ENCODE data around the gene STAT2.
"Not testable (repeated sequence)": the region's sequence is repeated elsewhere in the genome, so short reads cannot be mapped to it uniquely, and the experiment has no call there.

STAT2 gene

DNA sequence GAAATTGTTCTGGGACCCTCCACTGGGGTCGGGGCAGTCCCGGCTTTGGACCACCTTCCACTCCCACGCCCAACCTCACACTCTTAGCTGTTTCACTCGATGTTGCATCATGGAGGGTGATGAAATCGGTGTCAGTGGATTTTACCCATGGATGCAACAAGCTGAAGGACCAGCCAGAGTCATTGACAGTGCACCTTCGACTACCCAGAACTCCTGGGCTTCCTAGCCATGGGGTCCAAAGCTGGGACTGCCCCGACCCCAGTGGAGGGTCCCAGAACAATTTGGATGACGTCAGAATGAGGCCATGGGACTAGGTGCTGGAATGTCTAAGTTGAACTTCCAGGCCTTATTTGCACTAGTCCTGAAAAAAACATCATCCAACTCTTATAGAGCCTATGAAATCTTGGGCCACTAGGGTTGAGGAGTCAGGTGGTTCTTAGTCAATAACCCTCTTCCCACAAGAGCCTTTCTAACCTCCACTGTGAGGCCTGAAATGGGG lies 22.1 kb downstream of the STAT2 start:
- Histone ChIP-seq H3K9ac (ENCODE audit: low read length) (peak overlapping the region; percentile 34; the same call in 1 of the 2 replicates), H3K4me2 (ENCODE audit: low read depth, low read length) (peak overlapping the region; percentile 99; the same call in 1 of the 2 replicates), H3K27ac (ENCODE audit: low read length) (peak overlapping the region; percentile 99), H3K9me3 (replicated peaks; ENCODE audit: insufficient read depth, low read length) (no peaks in the 10 kb centered on the region), H3F3A (ENCODE audit: insufficient read depth, low read length) (peaks cover 39% of the 10 kb centered on the region), H3K4me1 (ENCODE audit: low read length) (peaks cover 43% of the 10 kb centered on the region), H3K27me3 (replicated peaks; ENCODE audit: insufficient read depth, low read length) (no peaks in the 10 kb centered on the region), H3K36me3 (replicated peaks; ENCODE audit: insufficient read depth, low read length) (no peaks in the 10 kb centered on the region), H4K20me1 (ENCODE audit: insufficient read depth, low read length) (no peaks in the 10 kb centered on the region), H3K9me2 (replicated peaks; ENCODE audit: insufficient read depth, low read length) (no peaks in the 10 kb centered on the region), H2AFZ (ENCODE audit: low read length) (0 out of 2 replicates have a peak overlapping the region, but pooled peaks have one; percentile 10), H3K79me2 (ENCODE audit: low read length) (peaks cover 27% of the 10 kb centered on the region), H3K4me3 (ENCODE audit: low read length) (peak overlapping the region; percentile 5; the same call in 1 of the 2 replicates)
- TF ChIP-seq, protein P1, sequence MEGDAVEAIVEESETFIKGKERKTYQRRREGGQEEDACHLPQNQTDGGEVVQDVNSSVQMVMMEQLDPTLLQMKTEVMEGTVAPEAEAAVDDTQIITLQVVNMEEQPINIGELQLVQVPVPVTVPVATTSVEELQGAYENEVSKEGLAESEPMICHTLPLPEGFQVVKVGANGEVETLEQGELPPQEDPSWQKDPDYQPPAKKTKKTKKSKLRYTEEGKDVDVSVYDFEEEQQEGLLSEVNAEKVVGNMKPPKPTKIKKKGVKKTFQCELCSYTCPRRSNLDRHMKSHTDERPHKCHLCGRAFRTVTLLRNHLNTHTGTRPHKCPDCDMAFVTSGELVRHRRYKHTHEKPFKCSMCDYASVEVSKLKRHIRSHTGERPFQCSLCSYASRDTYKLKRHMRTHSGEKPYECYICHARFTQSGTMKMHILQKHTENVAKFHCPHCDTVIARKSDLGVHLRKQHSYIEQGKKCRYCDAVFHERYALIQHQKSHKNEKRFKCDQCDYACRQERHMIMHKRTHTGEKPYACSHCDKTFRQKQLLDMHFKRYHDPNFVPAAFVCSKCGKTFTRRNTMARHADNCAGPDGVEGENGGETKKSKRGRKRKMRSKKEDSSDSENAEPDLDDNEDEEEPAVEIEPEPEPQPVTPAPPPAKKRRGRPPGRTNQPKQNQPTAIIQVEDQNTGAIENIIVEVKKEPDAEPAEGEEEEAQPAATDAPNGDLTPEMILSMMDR (IDR thresholded peaks at IDR 0.05; ENCODE audit: low read length) = no peak
- TF ChIP-seq EZH2 (optimal IDR thresholded peaks at IDR 0.05; ENCODE audit: low read depth, low read length) (no peak), EZH2phosphoT487 (IDR thresholded peaks at IDR 0.05; ENCODE audit: low read length) (no peak)
- DNase-seq = no peak

GRCh38 chr12:56336361-56337167 lies 23.3 kb downstream of the STAT2 start:
- peak; percentile 33 for DNase-seq
- Histone ChIP-seq H3F3A (ENCODE audit: insufficient read depth, low read length) (peaks cover 38% of the 10 kb centered on the region), H3K4me2 (ENCODE audit: low read depth, low read length) (0 out of 2 replicates have a peak overlapping the region, but pooled peaks have one; percentile 17), H4K20me1 (ENCODE audit: insufficient read depth, low read length) (no peaks in the 10 kb centered on the region), H3K9me2 (replicated peaks; ENCODE audit: insufficient read depth, low read length) (no peaks in the 10 kb centered on the region), H2AFZ (ENCODE audit: low read length) (0 out of 2 replicates have a peak overlapping the region, but pooled peaks have one; percentile 2), H3K27ac (ENCODE audit: low read length) (peak overlapping the region; percentile 67; the same call in 1 of the 2 replicates), H3K4me1 (ENCODE audit: low read length) (peaks cover 47% of the 10 kb centered on the region), H3K79me2 (ENCODE audit: low read length) (peaks cover 34% of the 10 kb centered on the region), H3K36me3 (replicated peaks; ENCODE audit: insufficient read depth, low read length) (no peaks in the 10 kb centered on the region), H3K4me3 (ENCODE audit: low read length) (no peak overlapping the region), H3K9ac (ENCODE audit: low read length) (no peak overlapping the region), H3K9me3 (replicated peaks; ENCODE audit: insufficient read depth, low read length) (no peaks in the 10 kb centered on the region), H3K27me3 (replicated peaks; ENCODE audit: insufficient read depth, low read length) (no peaks in the 10 kb centered on the region)
- no peak for TF ChIP-seq EZH2 (optimal IDR thresholded peaks at IDR 0.05; ENCODE audit: low read depth, low read length)

GRCh38 chr12:56335527-56335926 lies 24.4 kb downstream of the STAT2 start:
- DNase-seq; H3K9ac ChIP-seq (ENCODE audit: low read length); H3K9me3 ChIP-seq (replicated peaks; ENCODE audit: insufficient read depth, low read length); H4K20me1 ChIP-seq (ENCODE audit: insufficient read depth, low read length); H3K9me2 ChIP-seq (replicated peaks; ENCODE audit: insufficient read depth, low read length); H3K36me3 ChIP-seq (replicated peaks; ENCODE audit: insufficient read depth, low read length); H3K27me3 ChIP-seq (replicated peaks; ENCODE audit: insufficient read depth, low read length); H3K4me3 ChIP-seq (ENCODE audit: low read length); H3K4me2 ChIP-seq (ENCODE audit: low read depth, low read length); H2AFZ ChIP-seq (ENCODE audit: low read length); H3K27ac ChIP-seq (ENCODE audit: low read length): not testable (repeated sequence)
- H3K79me2 ChIP-seq (ENCODE audit: low read length) = peaks cover 33% of the 10 kb centered on the region
- peaks cover 46% of the 10 kb centered on the region for H3K4me1 ChIP-seq (ENCODE audit: low read length)
- H3F3A ChIP-seq (ENCODE audit: insufficient read depth, low read length) = peaks cover 34% of the 10 kb centered on the region

DNA sequence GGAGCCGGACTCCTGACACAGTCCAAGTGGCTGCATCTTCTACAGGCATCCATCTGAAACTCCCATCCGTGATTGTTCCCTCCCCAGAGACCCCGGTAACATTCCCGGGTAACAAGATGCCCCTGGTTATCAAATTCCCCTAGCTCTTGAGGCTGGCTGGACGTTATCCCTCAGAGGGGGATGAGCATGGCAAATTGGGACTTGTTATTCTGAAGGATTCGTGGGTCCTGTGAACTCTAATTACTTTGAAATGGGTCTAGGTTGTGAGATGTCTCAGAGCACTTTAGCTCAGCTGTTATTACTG lies 25.5 kb downstream of the STAT2 start:
- no peaks in the 10 kb centered on the region for H3K9me2 ChIP-seq (replicated peaks; ENCODE audit: insufficient read depth, low read length)
- no peaks in the 10 kb centered on the region for H3K36me3 ChIP-seq (replicated peaks; ENCODE audit: insufficient read depth, low read length)
- peaks cover 22% of the 10 kb centered on the region for H3K79me2 ChIP-seq (ENCODE audit: low read length)
- peaks cover 28% of the 10 kb centered on the region for H3F3A ChIP-seq (ENCODE audit: insufficient read depth, low read length)
- no peak for DNase-seq
- H3K9ac ChIP-seq (ENCODE audit: low read length) = peak overlapping the region; percentile 95
- TF ChIP-seq EZH2phosphoT487 (IDR thresholded peaks at IDR 0.05; ENCODE audit: low read length) (no peak), EZH2 (optimal IDR thresholded peaks at IDR 0.05; ENCODE audit: low read depth, low read length) (no peak)
- TF ChIP-seq, protein P1 (IDR thresholded peaks at IDR 0.05; ENCODE audit: low read length) = no peak
- peak overlapping the region; percentile 89 for H3K4me3 ChIP-seq (ENCODE audit: low read length)
- no peaks in the 10 kb centered on the region for H3K27me3 ChIP-seq (replicated peaks; ENCODE audit: insufficient read depth, low read length)
- no peaks in the 10 kb centered on the region for H4K20me1 ChIP-seq (ENCODE audit: insufficient read depth, low read length)
- H3K27ac ChIP-seq (ENCODE audit: low read length) = peak overlapping the region; percentile 90
- H3K9me3 ChIP-seq (replicated peaks; ENCODE audit: insufficient read depth, low read length) = no peaks in the 10 kb centered on the region
- peaks cover 36% of the 10 kb centered on the region for H3K4me1 ChIP-seq (ENCODE audit: low read length)
- H2AFZ ChIP-seq (ENCODE audit: low read length) = peak overlapping the region; percentile 92
- peak overlapping the region; percentile 70 for H3K4me2 ChIP-seq (ENCODE audit: low read depth, low read length)
